Ishikawa (cell line): Measurements from ENCODE around the gene SLC4A3.

Experiments used
- CEBPB ChIP-seq: IDR thresholded peaks from 2 replicates; pipeline ENCODE4 v1.6.1; 2012
- MAX ChIP-seq: IDR thresholded peaks from 2 replicates; pipeline ENCODE4 v1.6.1; 2012
- RAD21 ChIP-seq: IDR thresholded peaks from 2 replicates; pipeline ENCODE4 v1.6.1; 2012; ENCODE audit warnings: low read depth
- USF1 ChIP-seq: IDR thresholded peaks from 2 replicates; pipeline ENCODE4 v1.6.1; 2012

- TF ChIP-seq USF1 (no peak), CEBPB (no peak), MAX (no peak), RAD21 (no peak)
Measured at GRCh38 chr2:219592736-219593135, 34.7 kb upstream of the SLC4A3 start.
